Progenitor cell of endocrine pancreas (in vitro differentiated cells): Measurements from ENCODE around the gene IQCK. TPM values are rescaled to one million over a fixed set of nuclear protein-coding genes. Genes with fewer than 3 reads are reported as not detected.

Source experiments
- DNase-seq: peaks from one replicate; pipeline ENCODE4 v3.0.0; 2021; ENCODE audit warnings: low spot score; ENCODE audit not compliant: unreplicated experiment
- H3K27ac Mint-ChIP-seq: 2 replicates; pipeline ENCODE4 v1.8.0; 2021; ENCODE audit warnings: mild to moderate bottlenecking, moderate library complexity, mixed read lengths
- H3K27me3 Mint-ChIP-seq: 2 replicates; pipeline ENCODE4 v1.8.0; 2021; ENCODE audit warnings: mixed read lengths
- H3K36me3 Mint-ChIP-seq: 2 replicates; pipeline ENCODE4 v1.8.0; 2022; ENCODE audit warnings: mixed read lengths; ENCODE audit not compliant: insufficient read depth
- H3K4me1 Mint-ChIP-seq: 2 replicates; pipeline ENCODE4 v1.8.0; 2021; ENCODE audit warnings: low read depth, mixed read lengths
- H3K4me3 Mint-ChIP-seq: 2 replicates; pipeline ENCODE4 v1.8.0; 2021; ENCODE audit warnings: low read depth, mild to moderate bottlenecking, moderate library complexity, mixed read lengths
- H3K9me3 Mint-ChIP-seq: 2 replicates; pipeline ENCODE4 v1.8.0; 2021; ENCODE audit warnings: low read depth, mixed read lengths
- total RNA-seq: library from RNA; stranded (reverse); gene quantifications from 2 replicates; pipeline ENCODE4 v1.2.1, GENCODE V29; 2021
- TF ChIP-seq, protein P1 (sequence below): fragments of 200-600 bp; sonication (generic); IDR thresholded peaks from one replicate; pipeline ENCODE4 v1.5.0; 2021; ENCODE audit warnings: antibody characterized with exemption, mild to moderate bottlenecking; ENCODE audit not compliant: unreplicated experiment

Gene IQCK
- total RNA-seq, 1 donor from 2014 or later: 33.2 TPM

DNA sequence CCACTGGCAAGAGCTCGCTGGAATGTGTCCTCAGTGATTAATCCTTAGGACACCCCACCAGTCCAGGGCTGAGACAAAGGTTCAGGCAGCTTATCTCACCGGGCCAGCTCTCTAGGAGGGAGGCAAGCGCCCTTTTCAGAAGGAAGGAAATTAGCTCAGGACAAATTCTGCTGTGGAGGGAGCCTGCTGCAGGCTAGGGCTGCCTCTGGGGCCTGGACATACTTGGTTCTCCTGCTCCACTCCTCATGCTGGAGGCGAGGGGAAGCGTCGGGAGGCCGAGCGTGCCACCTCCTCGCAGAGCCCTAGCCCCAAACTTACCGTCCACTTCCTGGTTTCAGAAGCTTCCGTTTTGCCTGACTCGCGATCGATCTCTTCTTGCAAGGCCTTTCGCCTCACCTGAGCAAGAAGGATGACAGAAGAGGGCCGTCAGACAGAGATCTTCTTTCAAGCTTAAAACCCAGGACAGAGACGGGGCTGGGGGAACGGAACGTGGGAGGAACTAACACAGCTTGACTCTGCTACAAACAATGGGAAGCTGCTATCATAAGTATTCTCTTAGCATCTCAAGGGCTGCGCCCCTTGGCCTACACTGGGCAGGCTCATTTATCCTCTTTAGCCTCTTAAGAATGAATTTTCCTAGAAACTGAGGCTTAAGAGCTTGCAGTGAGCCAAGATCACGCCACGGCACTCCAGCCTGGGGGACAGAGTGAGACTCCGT lies 7.7 kb upstream of the IQCK start:
- Mint-ChIP-seq H3K4me1 (no peaks in the 10 kb centered on the region), H3K36me3 (peaks cover 26% of the 10 kb centered on the region), H3K27me3 (no peaks in the 10 kb centered on the region), H3K9me3 (no peaks in the 10 kb centered on the region), H3K4me3 (no peak overlapping the region), H3K27ac (peak overlapping the region; percentile 41)
- TF ChIP-seq, protein P1, sequence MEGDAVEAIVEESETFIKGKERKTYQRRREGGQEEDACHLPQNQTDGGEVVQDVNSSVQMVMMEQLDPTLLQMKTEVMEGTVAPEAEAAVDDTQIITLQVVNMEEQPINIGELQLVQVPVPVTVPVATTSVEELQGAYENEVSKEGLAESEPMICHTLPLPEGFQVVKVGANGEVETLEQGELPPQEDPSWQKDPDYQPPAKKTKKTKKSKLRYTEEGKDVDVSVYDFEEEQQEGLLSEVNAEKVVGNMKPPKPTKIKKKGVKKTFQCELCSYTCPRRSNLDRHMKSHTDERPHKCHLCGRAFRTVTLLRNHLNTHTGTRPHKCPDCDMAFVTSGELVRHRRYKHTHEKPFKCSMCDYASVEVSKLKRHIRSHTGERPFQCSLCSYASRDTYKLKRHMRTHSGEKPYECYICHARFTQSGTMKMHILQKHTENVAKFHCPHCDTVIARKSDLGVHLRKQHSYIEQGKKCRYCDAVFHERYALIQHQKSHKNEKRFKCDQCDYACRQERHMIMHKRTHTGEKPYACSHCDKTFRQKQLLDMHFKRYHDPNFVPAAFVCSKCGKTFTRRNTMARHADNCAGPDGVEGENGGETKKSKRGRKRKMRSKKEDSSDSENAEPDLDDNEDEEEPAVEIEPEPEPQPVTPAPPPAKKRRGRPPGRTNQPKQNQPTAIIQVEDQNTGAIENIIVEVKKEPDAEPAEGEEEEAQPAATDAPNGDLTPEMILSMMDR: no peak
- DNase-seq: no peak

DNA sequence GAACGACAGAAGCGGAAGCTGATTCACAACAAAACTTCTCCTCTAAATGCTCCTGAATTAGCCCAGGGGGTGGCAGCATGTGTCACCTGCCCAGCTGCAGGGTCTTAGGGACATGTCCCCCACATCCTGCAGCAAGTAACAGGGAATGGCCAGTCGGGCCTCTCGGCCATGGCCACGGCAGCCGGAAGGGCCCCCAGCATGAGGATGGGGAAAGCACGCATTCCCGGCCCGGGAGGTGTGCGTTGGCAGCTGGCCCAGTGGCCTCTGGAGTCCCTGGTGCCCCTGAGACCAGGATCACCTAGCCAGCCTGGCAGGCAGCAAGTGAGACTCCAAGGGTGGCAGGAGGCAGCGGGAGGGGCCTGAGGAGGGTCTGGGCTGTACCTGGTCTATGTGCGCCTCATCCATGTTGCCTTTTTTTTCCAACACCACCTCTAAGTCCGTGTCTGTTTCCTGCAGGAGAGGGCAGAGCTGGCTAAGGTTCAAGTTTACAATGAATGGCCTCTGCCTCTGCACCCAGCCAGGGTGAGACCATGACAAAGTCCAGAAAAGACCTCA lies 7.0 kb upstream of the IQCK start:
- Mint-ChIP-seq H3K27ac (no peak overlapping the region), H3K27me3 (no peaks in the 10 kb centered on the region), H3K4me3 (no peak overlapping the region), H3K4me1 (peaks cover 2% of the 10 kb centered on the region), H3K9me3 (no peaks in the 10 kb centered on the region), H3K36me3 (peaks cover 26% of the 10 kb centered on the region)
- DNase-seq: no peak
- TF ChIP-seq, protein P1: no peak

DNA sequence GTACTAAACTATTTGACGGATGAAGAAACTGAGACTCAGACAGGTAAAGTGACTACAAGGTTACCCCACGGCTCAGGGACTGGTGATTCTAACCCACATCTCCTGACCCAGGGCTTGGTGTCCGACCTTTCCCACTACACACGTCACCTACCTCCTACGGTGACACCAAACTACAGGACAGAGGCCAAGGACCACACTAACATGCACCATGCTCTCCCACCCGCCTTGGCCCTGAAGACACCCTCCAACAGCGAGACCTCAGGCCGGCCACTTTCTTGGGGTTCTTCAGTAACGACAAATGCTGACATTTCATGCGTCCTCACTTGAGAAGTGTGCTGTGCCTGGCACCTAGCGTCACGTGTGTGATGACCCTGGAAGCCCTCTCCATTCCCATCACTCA lies 6.4 kb upstream of the IQCK start:
- DNase-seq: no peak
- Mint-ChIP-seq H3K36me3 (peaks cover 22% of the 10 kb centered on the region), H3K27ac (no peak overlapping the region), H3K4me3 (no peak overlapping the region), H3K27me3 (no peaks in the 10 kb centered on the region), H3K9me3 (no peaks in the 10 kb centered on the region), H3K4me1 (peaks cover 8% of the 10 kb centered on the region)
- TF ChIP-seq, protein P1: no peak

DNA sequence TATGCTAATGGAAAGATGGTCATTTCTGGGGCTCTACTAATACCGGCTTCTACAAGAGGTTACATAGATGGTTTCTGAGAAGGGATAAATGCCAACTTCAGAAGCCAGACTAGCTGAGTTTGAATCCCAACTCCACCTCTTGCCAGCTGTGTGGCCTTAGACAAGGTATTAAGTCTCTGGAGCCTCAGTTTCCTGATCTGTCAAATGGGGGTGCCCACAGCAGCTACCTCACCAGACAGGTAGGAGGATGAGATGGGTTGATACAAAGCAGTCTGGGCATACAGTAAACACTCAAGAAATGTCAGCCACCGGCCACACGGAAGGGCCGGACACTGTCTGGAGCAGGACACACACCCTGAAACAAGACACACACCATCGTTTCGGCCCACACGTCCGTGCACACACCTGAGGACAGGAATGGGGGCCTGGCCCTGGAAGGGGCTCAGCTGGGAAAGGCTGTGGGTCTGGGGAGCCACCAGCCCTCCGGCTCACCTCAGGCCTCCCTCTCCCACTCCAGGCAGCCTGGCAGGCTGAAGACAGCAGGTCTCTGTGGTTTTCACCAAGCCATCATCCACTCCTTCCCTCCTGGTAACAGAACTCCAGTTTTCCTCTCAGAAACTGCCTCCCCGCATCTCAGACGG lies 5.5 kb upstream of the IQCK start:
- H3K9me3 Mint-ChIP-seq: no peaks in the 10 kb centered on the region
- H3K4me1 Mint-ChIP-seq: peaks cover 16% of the 10 kb centered on the region
- no peak overlapping the region for H3K4me3 Mint-ChIP-seq
- DNase-seq: no peak
- TF ChIP-seq, protein P1: no peak
- H3K27me3 Mint-ChIP-seq: no peaks in the 10 kb centered on the region
- peaks cover 20% of the 10 kb centered on the region for H3K36me3 Mint-ChIP-seq
- no peak overlapping the region for H3K27ac Mint-ChIP-seq

DNA sequence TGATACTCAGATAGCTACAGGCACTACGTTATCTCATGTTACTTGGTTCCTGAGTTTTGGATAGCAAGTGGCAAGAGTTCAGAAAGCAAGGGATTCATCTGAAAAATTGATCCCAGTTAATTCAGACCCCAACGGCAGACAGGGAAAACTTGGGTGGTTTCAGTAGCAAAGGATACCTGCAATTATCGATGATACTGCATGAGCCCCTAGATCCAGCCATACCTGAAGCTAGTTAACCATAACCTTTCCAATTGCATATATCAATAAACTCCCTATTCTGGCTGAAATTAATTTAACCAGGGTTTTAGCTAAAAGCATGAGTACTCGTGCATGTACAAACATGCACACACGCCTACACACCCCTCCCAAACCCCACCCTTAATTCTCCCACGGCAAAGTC lies 4.4 kb upstream of the IQCK start:
- Mint-ChIP-seq H3K27ac (no peak overlapping the region), H3K36me3 (peaks cover 20% of the 10 kb centered on the region), H3K4me1 (peaks cover 16% of the 10 kb centered on the region), H3K9me3 (no peaks in the 10 kb centered on the region), H3K27me3 (no peaks in the 10 kb centered on the region), H3K4me3 (no peak overlapping the region)
- TF ChIP-seq, protein P1: no peak
- no peak for DNase-seq
